GM06990 (cell line): ENCODE data around the gene SYNE2.

Source experiments
- DNase-seq: peaks from one replicate; pipeline ENCODE4 v3.0.0-alpha.2; 2011; ENCODE audit not compliant: insufficient read length; ENCODE audit errors: extremely low read depth
- H3K27me3 ChIP-seq: replicated peaks from 2 replicates; pipeline ENCODE4 v1.6.0; 2011; ENCODE audit warnings: low read length; ENCODE audit not compliant: control insufficient read depth, insufficient read depth
- H3K36me3 ChIP-seq: 2 replicates; pipeline ENCODE4 v1.5.1; 2011; ENCODE audit warnings: low read length; ENCODE audit not compliant: control insufficient read depth, insufficient read depth
- H3K4me3 ChIP-seq: replicated peaks from 2 replicates; pipeline ENCODE4 v1.5.1; 2011; ENCODE audit warnings: low read depth, mild to moderate bottlenecking, control low read depth, low read length
- CTCF ChIP-seq: IDR thresholded peaks from 2 replicates; pipeline ENCODE4 v1.5.1; 2011; ENCODE audit warnings: low read length, control low read depth, mild to moderate bottlenecking, inconsistent platforms; ENCODE audit not compliant: insufficient read depth, poor library complexity, severe bottlenecking

The SYNE2 gene

DNA sequence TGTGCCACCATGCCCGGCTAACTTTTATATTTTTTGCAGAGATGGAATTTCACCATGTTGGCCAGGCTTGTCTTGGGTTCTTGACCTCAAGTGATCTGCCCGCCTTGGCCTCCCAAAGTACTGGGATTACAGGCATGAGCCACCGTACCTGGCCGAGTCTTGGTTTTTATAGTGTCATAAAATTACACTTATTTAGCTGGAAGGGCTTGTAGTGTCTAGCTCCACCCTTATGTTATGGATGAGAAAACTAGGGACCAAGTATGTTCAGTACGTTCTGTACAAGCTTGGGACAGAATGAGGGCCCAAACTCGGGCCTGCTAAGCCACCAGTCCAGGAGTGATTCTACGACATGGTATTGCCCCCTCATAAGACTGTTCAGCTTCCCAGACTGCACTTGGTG is 35.1 kb downstream of the SYNE2 start:
- no peak for TF ChIP-seq CTCF
- no peak for DNase-seq
- no peaks in the 10 kb centered on the region; the same call in 1 of the 2 replicates for H3K36me3 ChIP-seq
- H3K4me3 ChIP-seq, result no peak overlapping the region
- H3K27me3 ChIP-seq, result no peaks in the 10 kb centered on the region

DNA sequence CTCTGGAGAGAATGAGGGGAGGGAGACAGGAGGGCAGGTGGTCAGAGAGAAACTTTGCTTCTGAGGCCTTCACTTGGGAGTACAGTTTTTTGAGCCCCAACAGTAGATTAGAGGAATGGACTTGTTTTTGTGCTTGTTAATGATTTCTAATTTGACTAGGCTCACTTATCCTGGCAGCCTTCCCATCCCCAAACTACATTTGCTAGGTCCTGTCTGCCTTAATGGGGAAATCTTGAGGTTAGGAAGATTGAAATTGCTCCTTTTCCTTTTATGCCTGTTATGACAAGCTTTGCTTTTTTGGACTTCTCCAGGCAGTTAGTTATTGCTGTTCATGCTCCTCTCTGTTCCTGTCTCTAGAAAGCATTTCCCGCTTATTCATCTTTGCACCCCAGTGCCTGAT is 37.7 kb downstream of the SYNE2 start:
- Histone ChIP-seq H3K27me3 (no peaks in the 10 kb centered on the region), H3K4me3 (no peak overlapping the region), H3K36me3 (no peaks in the 10 kb centered on the region)
- no peak for DNase-seq
- TF ChIP-seq CTCF, result no peak

- no peak for DNase-seq
- no peaks in the 10 kb centered on the region for H3K27me3 ChIP-seq
- H3K36me3 ChIP-seq, result no peaks in the 10 kb centered on the region
- H3K4me3 ChIP-seq, result no peak overlapping the region
- TF ChIP-seq CTCF, result no peak
Observed at GRCh38 chr14:63891148-63891975, 38.6 kb downstream of the SYNE2 start.

DNA sequence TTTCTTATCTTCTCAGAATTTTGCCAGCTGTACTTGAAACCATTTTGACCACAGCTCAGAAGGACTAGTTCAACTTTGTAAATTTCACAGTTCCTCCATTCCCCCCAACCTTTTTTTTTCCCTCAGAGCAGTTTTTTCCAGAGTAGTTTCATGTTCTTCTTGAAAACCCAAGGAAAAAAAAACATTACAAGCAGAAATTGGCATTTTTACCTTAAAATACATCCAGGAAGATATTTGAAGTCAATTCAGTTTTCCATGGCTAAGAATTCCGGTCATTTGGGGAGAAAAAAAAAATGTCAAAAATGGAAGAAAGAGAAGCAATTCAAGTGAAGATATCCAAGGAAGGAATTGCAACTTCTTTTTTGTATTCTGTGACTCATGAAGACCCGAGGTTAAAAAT is 39.5 kb downstream of the SYNE2 start:
- H3K4me3 ChIP-seq, result no peak overlapping the region
- no peaks in the 10 kb centered on the region for H3K36me3 ChIP-seq
- H3K27me3 ChIP-seq, result no peaks in the 10 kb centered on the region
- no peak for DNase-seq
- TF ChIP-seq CTCF, result no peak

- TF ChIP-seq CTCF, result no peak
- Histone ChIP-seq H3K4me3 (no peak overlapping the region), H3K36me3 (no peaks in the 10 kb centered on the region), H3K27me3 (no peaks in the 10 kb centered on the region)
- no peak for DNase-seq
Observed at GRCh38 chr14:63893701-63894458, 41.1 kb downstream of the SYNE2 start.
